Mucosa of descending colon (tissue), 3 donors: Measurements from ENCODE around the gene RMC1. TPM values are rescaled to one million over a fixed set of nuclear protein-coding genes. Genes with fewer than 3 reads are reported as not detected.
A peak's percentile ranks its signal among the peaks of the same experiment; 100 is the strongest.
"Not testable (repeated sequence)": the region's sequence is repeated elsewhere in the genome, so short reads cannot be mapped to it uniquely, and the experiment has no call there.

ENCODE experiments used
- ATAC-seq: fragments of 200-7000 bp; cut with Tn5 transposase; one replicate; pipeline ENCODE4 v1.9.1; 2020; ENCODE audit warnings: mild to moderate bottlenecking, moderate library complexity
- DNase-seq, 3 donors: peaks; one replicate each; pipeline ENCODE4 v3.0.0-alpha.2; 2020
- H3K36me3 ChIP-seq: fragments of 200-600 bp; one replicate; pipeline ENCODE4 v1.8.0; 2021; ENCODE audit warnings: low read depth, mild to moderate bottlenecking
- H3K4me1 ChIP-seq: fragments of 200-600 bp; one replicate; pipeline ENCODE4 v1.8.0; 2021; ENCODE audit warnings: low read depth, mild to moderate bottlenecking
- H3K4me3 ChIP-seq: fragments of 200-600 bp; one replicate; pipeline ENCODE4 v1.8.0; 2021; ENCODE audit warnings: mild to moderate bottlenecking
- H3K9me3 ChIP-seq: fragments of 200-600 bp; one replicate; pipeline ENCODE4 v1.8.0; 2021; ENCODE audit warnings: mild to moderate bottlenecking
- intact Hi-C, 2 donors: fragments of 100-400 bp; cut with DNase I in 1 of 2; cut with micrococcal nuclease in 1 of 2; formaldehyde crosslinking; loops; one replicate each; pipeline versions ENCODE4 v1.11.0 to v1.11.1; 2022; cut with DNase I, micrococcal nuclease
- total RNA-seq, 3 donors: library from RNA; stranded (reverse); fragmentation: NEBNext Ultra II Directional in 2 of 3; extraction: Animal tissue kit (Norgen Biotek cat#: 25700) in 2 of 3; gene quantifications; one replicate each; pipeline versions ENCODE4 v1.2.1 to v1.2.4, GENCODE V29; 2021 to 2023
- TF ChIP-seq, protein P1 (sequence below): fragments of 200-600 bp; IDR thresholded peaks from one replicate; pipeline ENCODE4 v1.8.0; 2022; ENCODE audit warnings: antibody characterized with exemption, mild to moderate bottlenecking
- donor health status: DM: no; HTN: no; CAD: no; lungs with moderate emphysema.
- donor health status: DM: no; HTN: no; CAD: no.
- donor health status: DM: no; HTN: yes; CAD: no.

The RMC1 gene
- total RNA-seq, 3 donors from 2014 or later: 30.4 to 33.5 (median 30.5) TPM

DNA sequence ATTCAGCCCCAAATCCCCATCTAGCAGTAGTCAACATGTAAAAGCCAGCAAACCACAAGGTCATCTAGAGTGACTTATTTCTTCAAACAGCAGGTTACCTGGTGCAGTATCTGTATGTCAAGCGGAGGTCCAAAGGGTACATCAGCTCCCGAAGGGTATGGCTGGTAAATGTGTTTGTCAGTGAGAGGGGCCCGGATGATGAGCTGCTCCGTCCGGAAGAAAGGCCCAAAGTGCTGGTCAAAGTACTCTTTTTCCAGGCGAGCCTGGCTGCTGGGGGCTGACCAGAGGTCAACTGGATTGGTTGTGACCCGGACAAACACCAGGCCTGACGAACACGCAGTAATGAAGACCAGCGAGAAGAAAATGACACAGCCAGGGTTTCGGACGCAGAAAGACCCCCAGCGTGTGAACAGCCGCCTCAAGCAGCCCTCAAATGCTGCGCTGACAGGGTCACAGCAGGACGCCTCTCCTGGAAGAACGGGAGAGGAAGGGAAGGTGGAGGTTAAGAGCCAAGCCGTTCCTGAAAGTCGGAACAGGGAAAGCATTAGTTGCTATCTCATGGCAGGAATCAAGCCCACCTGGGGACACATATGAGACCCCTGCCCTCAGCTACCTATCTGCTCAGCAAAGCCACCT is 53.0 kb downstream of the RMC1 start:
- H3K4me1 ChIP-seq: no peaks in the 10 kb centered on the region
- H3K36me3 ChIP-seq: peaks cover 22% of the 10 kb centered on the region
- H3K9me3 ChIP-seq: no peaks in the 10 kb centered on the region
- DNase-seq (no peak), ATAC-seq (no peak)
- intact Hi-C loops: no loop called here
- H3K4me3 ChIP-seq: no peak overlapping the region
- TF ChIP-seq, protein P1, sequence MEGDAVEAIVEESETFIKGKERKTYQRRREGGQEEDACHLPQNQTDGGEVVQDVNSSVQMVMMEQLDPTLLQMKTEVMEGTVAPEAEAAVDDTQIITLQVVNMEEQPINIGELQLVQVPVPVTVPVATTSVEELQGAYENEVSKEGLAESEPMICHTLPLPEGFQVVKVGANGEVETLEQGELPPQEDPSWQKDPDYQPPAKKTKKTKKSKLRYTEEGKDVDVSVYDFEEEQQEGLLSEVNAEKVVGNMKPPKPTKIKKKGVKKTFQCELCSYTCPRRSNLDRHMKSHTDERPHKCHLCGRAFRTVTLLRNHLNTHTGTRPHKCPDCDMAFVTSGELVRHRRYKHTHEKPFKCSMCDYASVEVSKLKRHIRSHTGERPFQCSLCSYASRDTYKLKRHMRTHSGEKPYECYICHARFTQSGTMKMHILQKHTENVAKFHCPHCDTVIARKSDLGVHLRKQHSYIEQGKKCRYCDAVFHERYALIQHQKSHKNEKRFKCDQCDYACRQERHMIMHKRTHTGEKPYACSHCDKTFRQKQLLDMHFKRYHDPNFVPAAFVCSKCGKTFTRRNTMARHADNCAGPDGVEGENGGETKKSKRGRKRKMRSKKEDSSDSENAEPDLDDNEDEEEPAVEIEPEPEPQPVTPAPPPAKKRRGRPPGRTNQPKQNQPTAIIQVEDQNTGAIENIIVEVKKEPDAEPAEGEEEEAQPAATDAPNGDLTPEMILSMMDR: no peak

DNA sequence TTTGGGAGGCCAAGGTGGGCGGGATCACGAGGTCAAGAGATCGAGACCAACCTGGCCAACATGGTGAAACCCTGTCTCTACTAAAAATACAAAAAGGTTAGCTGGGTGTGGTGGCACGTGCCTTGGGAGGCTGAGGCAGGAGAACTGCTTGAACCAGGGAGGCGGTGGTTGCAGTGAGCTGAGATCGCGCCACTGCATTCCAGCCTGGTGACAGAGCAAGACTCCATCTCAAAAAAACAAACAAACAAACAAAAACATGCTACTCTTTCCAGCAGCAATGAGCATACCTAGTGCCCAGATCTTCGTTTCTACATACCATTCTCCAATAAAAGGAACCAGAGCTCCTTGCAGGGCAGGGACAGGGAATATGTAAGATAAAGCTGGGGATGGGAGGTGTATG is 54.2 kb downstream of the RMC1 start:
- H3K9me3 ChIP-seq, H3K4me3 ChIP-seq, ATAC-seq, H3K4me1 ChIP-seq, intact Hi-C loops, DNase-seq: not testable (repeated sequence)
- peaks cover 14% of the 10 kb centered on the region for H3K36me3 ChIP-seq

DNA sequence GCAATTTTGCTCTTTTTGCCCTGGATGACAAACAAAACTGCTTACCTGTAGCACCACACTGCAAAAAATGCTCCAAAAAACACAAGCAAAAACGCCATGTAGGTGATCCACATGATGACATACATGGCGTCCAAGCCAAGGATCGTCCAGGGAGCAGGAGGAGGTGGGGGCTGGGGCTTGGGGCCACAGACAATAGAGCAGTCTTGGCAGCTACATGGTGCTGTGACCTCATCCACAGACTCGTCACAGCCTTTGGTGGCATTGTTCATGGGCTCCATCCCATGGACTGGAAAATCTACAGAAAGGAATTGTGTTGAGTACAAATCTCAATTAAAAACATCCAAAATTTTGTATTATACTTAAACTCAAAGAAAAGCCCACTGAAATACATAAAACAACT is 56.9 kb downstream of the RMC1 start:
- DNase-seq (no peak), ATAC-seq (no peak)
- no peak overlapping the region for H3K4me3 ChIP-seq
- H3K36me3 ChIP-seq: peaks cover 6% of the 10 kb centered on the region
- intact Hi-C loops: no loop called here
- H3K9me3 ChIP-seq: no peaks in the 10 kb centered on the region
- TF ChIP-seq, protein P1: no peak
- no peaks in the 10 kb centered on the region for H3K4me1 ChIP-seq

DNA sequence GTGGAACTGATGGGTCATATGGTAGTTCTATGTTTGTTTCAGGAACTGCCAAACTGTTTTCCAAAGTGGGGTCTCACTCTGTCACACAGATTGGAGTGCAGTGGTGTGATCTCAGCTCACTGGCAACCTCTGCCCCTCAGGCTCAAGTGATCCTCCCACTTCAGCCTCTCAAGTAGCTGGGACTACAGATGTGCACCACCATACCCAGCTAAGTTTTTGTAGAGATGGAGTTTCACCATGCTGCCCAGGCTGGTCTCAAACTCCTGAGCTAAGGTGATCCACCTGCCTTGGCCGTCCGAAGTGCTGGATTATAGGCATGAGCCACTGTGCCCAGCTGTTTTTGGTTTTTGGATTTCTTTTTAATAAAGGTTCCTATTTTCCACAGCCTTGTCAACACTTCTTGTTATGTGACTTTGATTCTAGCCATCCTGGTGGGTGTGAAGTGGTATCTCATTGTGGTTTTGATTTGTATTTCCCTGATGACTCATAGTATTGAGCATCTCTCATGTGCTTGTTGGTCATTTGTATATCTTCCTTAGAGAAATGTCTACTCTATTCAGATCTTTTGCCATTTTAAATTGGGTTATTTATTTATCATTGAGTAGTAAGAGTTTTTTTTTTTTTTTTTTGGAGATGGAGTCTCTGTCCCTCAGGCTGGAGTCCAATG is 60.2 kb downstream of the RMC1 start:
- ATAC-seq: no peak
- no peaks in the 10 kb centered on the region for H3K4me1 ChIP-seq
- peaks cover 6% of the 10 kb centered on the region for H3K36me3 ChIP-seq
- TF ChIP-seq, protein P1: no peak
- no peaks in the 10 kb centered on the region for H3K9me3 ChIP-seq
- intact Hi-C loops: no loop called here
- H3K4me3 ChIP-seq: no peak overlapping the region
- no peak for DNase-seq

DNA sequence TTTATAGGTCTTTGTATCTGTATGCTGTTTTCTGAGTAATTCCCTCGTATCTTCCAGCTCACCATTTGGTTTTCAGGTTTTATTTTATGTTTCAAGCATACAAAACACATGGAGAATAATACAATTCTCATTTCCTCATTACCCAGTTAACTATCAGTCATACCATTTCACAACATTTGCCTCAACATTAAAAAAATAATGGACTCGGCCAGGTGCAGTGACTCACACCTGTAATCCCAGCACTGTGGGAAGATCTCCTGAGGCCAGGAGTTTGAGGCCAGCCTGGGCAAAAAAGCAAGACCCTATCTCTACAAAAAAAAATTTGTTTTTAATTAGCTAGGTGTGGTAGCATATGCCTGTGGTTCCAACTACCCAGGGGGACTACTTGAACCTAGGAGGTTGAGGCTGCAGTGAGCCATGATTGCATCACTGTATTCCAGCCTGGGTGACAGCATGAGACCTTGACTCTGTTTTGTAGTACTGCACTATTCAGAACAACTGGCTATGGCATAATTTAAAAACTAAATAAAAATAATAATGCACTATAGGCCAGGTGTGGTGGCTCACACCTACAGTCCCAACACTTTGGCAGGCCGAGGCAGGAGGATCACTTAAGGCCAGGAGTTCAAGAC is 62.7 kb downstream of the RMC1 start:
- intact Hi-C loops: no loop called here
- Histone ChIP-seq H3K4me1 (no peaks in the 10 kb centered on the region), H3K9me3 (no peaks in the 10 kb centered on the region), H3K36me3 (no peaks in the 10 kb centered on the region), H3K4me3 (no peak overlapping the region)
- ATAC-seq (peak; percentile 88), DNase-seq (no peak)
- TF ChIP-seq, protein P1: no peak

DNA sequence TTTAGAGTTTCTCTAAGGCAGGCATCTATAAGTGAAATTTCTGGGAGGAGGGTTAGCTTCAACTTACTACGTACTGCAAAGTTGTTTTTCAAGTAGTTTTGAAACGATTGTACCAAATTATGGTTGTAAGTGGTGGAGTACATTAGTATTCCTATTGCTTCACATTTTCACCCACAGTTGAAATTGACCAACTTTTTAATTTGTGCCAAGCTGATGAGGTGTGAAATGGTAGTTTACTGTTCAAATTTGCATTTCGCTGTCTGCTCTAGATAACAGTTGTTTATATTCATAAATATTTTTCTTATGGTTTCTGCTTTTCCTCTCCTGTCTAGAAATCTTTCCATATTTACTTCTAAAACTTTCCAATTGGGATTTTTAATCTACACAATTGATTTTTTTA is 64.4 kb downstream of the RMC1 start:
- Histone ChIP-seq H3K36me3 (no peaks in the 10 kb centered on the region), H3K4me1 (no peaks in the 10 kb centered on the region), H3K4me3 (no peak overlapping the region), H3K9me3 (no peaks in the 10 kb centered on the region)
- intact Hi-C loops: no loop called here
- DNase-seq: no peak
- TF ChIP-seq, protein P1: no peak
- no peak for ATAC-seq
